Mesothelial cell of epicardium (in vitro differentiated cells): ENCODE results near the gene DLG5. TPM values are rescaled to one million over a fixed set of nuclear protein-coding genes. Genes with fewer than 3 reads are reported as not detected.

Source experiments
- DNase-seq, 2 experiments: peaks; one replicate each; pipeline ENCODE4 v3.0.0; 2021; ENCODE audit warnings: low spot score in 2 of 2; ENCODE audit not compliant: unreplicated experiment in 2 of 2
- H3K27ac Mint-ChIP-seq: 2 replicates; pipeline ENCODE4 v1.8.0; 2021; ENCODE audit warnings: mixed read lengths
- H3K27me3 Mint-ChIP-seq: 2 replicates; pipeline ENCODE4 v1.8.0; 2021; ENCODE audit warnings: low read depth, mixed read lengths
- H3K36me3 Mint-ChIP-seq: 2 replicates; pipeline ENCODE4 v1.8.0; 2021; ENCODE audit warnings: mixed read lengths
- H3K4me1 Mint-ChIP-seq: 2 replicates; pipeline ENCODE4 v1.8.0; 2021; ENCODE audit warnings: mixed read lengths
- H3K4me3 Mint-ChIP-seq: 2 replicates; pipeline ENCODE4 v1.8.0; 2021; ENCODE audit warnings: mild to moderate bottlenecking, moderate library complexity, mixed read lengths
- H3K9me3 Mint-ChIP-seq: 2 replicates; pipeline ENCODE4 v1.8.0; 2021; ENCODE audit warnings: mixed read lengths
- total RNA-seq: library from RNA; stranded (reverse); gene quantifications from 3 replicates; pipeline ENCODE4 v1.2.1, GENCODE V29; 2021
- TF ChIP-seq, protein P1 (sequence below): fragments of 200-600 bp; sonication (generic); IDR thresholded peaks from one replicate; pipeline ENCODE4 v1.5.0; 2021; ENCODE audit warnings: antibody characterized with exemption; ENCODE audit not compliant: unreplicated experiment

DLG5 gene
- total RNA-seq, 1 donor from 2014 or later, result 82.2 TPM

DNA sequence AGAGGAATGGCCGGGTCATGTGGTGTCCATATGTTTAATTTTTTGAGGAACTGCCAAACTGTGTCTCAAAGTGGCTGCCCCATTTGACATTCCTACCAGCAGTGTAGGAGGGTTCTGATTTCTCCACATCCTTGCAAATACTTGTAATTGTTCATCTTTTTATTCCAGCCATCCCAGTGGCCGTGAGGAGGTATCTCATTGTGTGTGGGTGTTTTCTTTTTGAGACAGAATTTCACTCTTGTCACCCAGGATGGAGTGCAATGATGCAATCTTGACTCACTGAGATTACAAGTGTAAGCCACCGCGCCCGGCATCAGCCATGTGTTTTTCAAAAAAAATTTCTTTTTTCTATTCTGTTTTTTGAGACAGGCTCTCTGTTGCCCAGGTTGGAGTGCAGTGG is 38.7 kb upstream of the DLG5 start:
- Mint-ChIP-seq H3K4me1 (peaks cover 9% of the 10 kb centered on the region), H3K4me3 (no peak overlapping the region), H3K27me3 (no peaks in the 10 kb centered on the region), H3K36me3 (peaks cover 3% of the 10 kb centered on the region), H3K27ac (no peak overlapping the region), H3K9me3 (peaks cover 12% of the 10 kb centered on the region)
- no peak for DNase-seq
- TF ChIP-seq, protein P1, sequence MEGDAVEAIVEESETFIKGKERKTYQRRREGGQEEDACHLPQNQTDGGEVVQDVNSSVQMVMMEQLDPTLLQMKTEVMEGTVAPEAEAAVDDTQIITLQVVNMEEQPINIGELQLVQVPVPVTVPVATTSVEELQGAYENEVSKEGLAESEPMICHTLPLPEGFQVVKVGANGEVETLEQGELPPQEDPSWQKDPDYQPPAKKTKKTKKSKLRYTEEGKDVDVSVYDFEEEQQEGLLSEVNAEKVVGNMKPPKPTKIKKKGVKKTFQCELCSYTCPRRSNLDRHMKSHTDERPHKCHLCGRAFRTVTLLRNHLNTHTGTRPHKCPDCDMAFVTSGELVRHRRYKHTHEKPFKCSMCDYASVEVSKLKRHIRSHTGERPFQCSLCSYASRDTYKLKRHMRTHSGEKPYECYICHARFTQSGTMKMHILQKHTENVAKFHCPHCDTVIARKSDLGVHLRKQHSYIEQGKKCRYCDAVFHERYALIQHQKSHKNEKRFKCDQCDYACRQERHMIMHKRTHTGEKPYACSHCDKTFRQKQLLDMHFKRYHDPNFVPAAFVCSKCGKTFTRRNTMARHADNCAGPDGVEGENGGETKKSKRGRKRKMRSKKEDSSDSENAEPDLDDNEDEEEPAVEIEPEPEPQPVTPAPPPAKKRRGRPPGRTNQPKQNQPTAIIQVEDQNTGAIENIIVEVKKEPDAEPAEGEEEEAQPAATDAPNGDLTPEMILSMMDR, result no peak

DNA sequence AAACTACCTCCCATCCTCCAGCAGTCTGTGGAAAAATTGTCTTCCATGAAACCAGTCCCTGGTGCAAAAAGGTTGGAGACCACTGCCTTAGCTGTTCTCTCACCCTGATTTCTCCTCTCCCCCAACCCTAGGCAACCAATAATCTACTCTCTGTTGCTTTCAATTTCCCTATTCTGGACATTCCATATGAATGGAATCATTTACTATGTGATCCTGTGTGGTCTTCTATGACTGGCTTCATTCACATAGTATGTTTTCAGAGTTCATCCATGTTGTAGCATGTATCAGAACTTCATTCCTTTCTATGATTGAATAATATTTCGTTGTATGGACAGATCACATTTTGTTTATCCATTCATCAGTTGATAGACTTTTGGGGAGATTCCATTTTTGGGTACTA is 38.3 kb upstream of the DLG5 start:
- Mint-ChIP-seq H3K9me3 (peaks cover 12% of the 10 kb centered on the region), H3K36me3 (peaks cover 3% of the 10 kb centered on the region), H3K27ac (no peak overlapping the region), H3K27me3 (no peaks in the 10 kb centered on the region), H3K4me3 (no peak overlapping the region), H3K4me1 (peaks cover 9% of the 10 kb centered on the region)
- no peak for DNase-seq
- TF ChIP-seq, protein P1, result no peak

DNA sequence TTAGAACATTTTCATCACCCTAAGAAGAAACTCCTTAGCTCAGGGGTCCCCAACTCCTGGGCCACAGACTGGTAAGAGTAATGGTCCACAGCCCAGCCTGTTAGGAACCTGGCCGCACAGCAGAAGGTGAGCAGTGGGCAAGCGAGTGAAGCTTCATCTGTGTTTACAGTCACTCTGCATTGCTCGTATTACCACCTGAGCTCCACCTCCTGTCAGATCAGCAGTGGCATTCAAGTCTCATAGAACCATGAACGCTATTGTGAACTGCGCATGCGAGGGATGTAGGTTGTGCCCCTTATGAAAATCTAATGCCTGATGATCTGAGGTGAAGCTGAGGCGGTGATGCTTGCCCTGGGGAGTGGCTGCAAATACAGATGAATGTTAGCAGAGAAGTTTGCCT is 37.3 kb upstream of the DLG5 start:
- H3K4me3 Mint-ChIP-seq, result no peak overlapping the region
- peaks cover 12% of the 10 kb centered on the region for H3K9me3 Mint-ChIP-seq
- peaks cover 9% of the 10 kb centered on the region for H3K4me1 Mint-ChIP-seq
- TF ChIP-seq, protein P1, result no peak
- H3K27ac Mint-ChIP-seq, result no peak overlapping the region
- no peak for DNase-seq
- no peaks in the 10 kb centered on the region for H3K27me3 Mint-ChIP-seq
- H3K36me3 Mint-ChIP-seq, result peaks cover 3% of the 10 kb centered on the region

DNA sequence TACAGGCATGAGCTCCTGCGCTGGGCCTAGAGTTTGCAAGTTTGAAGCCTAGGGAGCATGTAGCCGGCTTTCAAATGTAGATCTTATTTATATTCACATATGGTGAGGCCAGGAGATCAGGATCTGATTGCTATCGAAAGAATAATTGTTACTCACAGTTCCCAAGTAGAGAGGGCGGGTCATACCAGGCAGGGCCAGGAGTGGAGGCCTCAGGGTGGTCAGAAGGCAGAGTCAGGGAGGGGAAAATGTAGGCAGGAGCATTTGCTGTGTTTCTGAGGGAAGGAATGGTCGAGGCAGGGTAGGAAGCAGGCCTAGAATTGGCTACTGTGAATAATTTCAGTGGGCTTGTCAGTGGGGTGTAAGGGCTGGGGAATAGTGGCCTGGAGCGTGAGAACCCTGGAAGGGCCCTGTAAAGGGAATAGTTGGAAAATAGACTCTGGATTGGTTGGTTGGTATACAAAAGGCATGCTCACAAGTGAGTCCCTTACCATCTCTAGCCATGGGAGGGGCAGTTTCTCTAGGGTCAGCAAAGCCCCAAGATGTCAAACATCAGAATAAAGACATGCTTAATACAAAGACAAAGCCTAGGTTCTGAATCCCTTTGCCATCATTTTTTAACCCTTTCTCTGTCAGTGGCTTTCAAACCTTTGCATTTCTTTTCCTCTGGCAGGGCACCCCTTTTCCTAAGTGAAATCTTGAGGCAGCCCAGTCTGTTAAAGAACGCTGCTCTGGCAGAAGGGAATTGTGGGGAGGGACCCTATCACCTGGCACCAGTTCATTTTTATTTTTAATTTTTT is 36.0 kb upstream of the DLG5 start:
- no peaks in the 10 kb centered on the region for H3K27me3 Mint-ChIP-seq
- H3K27ac Mint-ChIP-seq, result no peak overlapping the region
- peaks cover 3% of the 10 kb centered on the region for H3K36me3 Mint-ChIP-seq
- TF ChIP-seq, protein P1, result no peak
- DNase-seq, result no peak
- H3K4me1 Mint-ChIP-seq, result peaks cover 3% of the 10 kb centered on the region
- H3K9me3 Mint-ChIP-seq, result peaks cover 12% of the 10 kb centered on the region
- no peak overlapping the region for H3K4me3 Mint-ChIP-seq

DNA sequence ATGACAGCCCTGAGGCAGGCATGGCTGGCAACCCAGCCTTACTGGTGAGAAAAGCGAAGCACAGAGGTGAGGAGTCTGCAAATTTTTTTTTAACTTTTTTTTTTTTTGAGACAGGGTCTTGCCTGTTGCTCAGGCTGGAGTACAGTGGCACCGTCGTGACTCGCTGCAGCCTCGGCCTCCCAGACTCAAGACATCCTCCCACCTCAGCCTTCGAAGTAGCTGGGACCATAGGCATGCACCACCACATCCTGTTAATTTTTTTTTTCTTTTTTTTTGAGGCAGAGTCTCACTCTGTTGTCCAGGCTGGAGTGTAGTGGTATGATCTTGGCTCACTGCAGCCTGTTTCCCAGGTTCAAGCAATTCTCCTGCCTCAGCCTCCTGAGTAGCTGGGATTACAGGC is 35.1 kb upstream of the DLG5 start:
- DNase-seq, result no peak
- H3K4me3 Mint-ChIP-seq, result no peak overlapping the region
- peaks cover 3% of the 10 kb centered on the region for H3K36me3 Mint-ChIP-seq
- H3K27ac Mint-ChIP-seq, result no peak overlapping the region
- no peaks in the 10 kb centered on the region for H3K27me3 Mint-ChIP-seq
- peaks cover 12% of the 10 kb centered on the region for H3K9me3 Mint-ChIP-seq
- TF ChIP-seq, protein P1, result no peak
- H3K4me1 Mint-ChIP-seq, result no peaks in the 10 kb centered on the region
